Stimulated activated CD4-positive, alpha-beta T cell treated with anti-CD3 and anti-CD28 coated beads, Interleukin-1b, Interleukin-23, amount 100 ng/mL, for 48 hours (primary cell): ENCODE data around the gene ATP6V1A.

Source experiments
- DNase-seq: peaks from one replicate; pipeline ENCODE4 v3.0.0-alpha.2; 2020

ATP6V1A gene

DNA sequence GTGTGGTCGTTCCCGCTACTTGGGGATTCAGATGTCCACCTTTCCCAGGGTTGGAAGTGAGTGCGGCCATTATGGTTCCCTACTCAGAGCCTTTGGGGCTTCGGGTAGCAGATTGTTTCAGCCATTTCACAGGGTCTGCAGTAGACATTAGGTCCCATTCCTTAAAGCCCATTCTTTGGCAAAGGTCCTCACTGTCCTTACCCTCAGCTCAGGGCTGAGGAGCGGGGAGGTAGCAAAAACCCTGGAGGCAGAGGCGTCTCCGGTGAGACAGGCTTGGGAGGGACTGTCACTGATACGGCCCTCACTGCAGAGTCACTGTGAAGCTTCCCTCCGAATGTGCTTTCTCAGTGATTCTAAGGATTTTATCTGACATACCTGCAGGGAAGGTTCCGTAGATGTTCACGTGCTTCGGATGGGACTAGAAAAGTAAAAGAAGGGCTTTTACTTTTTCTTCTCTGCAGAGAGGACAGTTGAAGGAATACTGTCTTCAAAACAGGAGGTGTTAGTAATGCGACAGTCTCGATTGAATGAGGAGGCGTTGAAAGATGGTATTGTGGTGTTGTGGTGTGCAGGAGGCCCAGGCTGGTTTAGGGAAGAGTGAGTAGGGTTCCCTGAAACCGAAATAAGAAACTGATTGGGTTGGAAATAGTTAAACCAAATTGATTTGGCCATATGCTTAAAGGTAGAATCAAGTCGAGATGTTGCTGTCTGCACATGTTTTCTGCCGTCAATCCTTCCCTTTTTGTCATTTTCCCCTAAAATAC is 630 bp downstream of the ATP6V1A start:
- peak; percentile 58 for DNase-seq

DNA sequence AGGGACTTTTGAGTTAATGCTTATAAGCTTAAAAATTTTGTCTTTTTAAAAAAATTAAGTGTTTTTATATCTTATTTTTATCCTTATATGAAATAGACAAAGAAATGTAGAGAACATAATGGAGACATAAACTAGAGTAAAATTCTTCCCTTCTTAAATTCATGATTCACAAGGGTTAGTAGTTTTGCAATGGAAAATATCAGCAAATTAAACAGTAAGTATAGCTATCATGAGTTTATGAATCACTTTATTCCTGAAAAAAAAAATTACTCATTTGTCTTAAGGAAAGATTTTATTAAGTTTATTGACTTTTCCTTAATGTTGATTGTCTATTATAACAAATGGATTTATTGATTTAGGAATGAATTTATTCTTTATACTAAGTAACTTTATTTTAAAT is 4.3 kb downstream of the ATP6V1A start:
- no peak for DNase-seq

DNA sequence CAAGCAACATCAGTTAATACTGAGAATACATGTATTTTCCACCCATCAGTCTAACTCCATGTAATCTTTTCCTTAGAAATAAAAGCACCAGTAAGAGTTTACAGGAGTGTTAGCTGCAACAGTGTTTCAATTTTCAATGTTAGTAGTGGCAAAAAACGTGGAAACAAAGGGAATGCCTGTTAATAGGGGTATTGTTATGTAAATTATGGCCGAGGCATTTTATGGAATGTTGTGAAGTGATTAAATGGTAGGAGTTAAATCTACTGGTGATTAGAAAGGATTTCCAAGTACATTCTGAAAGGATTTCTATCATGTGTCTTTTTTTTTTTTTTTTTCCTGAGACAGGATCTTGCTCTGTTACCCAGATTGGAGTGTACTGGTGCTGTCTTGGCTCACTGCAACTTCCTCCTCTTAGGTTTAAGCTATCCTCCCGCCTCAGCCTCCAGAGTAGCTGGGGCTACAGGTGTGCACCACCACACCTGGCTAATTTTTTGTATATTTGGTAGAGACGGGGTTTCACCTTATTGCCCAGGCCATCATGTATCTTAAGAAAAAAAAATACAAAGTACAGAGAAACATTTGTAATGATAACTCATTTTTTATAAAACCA is 6.6 kb downstream of the ATP6V1A start:
- no peak for DNase-seq

DNA sequence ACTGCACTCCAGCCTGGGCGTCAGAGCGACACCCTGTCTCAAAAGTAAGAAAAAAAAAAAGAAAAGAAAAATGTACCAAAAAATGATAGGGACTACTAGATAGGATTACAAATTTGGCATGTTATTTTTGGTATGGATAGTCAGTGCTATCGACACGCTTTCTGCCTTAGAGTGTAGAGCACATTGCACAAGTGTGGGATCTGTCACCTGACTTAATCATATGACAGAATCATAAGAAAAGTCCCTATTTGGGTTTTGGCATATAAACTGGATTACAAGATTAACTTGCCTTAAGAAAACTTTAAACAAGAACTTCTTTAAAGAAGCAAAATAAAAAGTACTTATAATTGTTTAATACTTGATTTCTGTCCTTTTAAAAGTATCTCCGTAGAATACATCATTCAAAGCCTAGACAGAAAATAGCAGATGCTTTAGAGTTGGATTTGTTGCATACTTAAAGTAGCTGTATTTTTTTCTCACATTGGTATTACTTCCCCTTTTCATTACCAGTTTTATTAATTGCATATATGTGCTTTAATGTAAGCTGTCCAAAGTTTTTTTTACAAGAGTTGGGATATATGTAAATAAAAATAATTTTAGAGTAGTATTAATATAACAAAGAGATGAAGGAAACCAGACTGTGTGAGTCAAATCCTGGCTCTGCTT is 7.8 kb downstream of the ATP6V1A start:
- no peak for DNase-seq

DNA sequence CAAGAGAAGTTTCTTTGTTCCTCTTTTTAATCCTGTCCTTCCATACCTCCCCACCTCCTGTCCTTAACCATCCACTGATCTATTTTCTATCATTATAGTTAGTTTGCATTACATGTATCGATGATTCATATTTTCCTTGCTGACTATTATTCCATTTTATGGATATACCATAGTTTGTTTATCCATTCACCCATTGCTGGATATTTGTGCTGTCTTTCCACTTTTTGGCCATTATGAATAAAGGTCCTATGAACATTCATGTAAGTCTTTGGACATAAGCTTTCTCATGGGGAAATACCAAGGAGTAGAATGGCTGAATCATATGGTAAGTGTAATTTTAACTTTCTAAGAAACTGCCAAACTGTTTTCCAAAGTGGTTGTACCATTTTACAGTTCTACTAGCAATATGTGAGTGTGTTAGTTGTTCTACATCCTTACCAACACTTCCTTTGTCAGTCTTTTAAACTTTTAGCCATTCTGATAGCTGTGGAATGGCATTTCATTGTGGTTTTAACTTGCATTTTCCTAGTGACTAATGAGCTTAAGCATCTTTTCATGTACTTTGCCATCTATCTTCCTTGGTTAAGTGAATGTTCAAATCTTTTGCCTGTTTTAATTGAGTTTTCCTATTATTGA is 11.7 kb downstream of the ATP6V1A start:
- DNase-seq = no peak

DNA sequence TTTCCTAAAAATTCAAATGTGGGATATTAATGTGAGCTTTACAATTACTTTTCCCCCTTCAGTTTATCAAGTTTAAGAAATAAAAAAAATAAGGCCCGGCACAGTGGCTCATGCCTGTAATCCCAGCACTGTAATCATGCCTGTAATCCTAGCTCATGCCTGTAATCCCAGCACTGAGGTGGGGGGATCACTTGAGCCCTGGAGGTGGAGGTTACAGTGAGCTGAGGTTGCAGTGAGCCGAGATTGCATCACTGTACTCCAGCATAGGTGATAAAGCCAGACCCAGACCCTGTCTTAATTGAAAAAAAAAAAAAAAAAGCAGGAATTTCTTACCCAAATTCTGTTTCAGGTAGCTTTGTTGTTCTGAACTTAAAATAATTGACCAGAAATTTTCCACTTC is 17.9 kb downstream of the ATP6V1A start:
- DNase-seq = no peak

DNA sequence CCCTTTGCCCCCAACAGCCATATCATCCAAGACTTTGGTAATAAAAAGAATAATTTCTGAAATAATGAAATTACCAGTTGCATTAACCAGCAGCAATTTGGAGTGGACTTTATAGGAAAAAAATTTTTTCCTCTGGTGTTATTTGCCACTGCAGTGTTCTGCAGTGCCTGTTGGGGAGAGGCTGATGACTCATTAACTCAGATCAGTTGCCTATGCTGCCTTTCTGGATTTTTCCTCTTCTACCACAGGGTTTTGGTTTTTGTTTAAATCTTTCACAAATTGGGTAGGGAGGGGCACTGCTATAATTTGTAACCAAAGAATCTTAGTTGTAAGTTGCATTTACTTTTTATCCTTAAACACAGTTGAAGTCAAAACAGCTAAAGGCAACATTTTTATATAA is 22.7 kb downstream of the ATP6V1A start:
- no peak for DNase-seq

DNA sequence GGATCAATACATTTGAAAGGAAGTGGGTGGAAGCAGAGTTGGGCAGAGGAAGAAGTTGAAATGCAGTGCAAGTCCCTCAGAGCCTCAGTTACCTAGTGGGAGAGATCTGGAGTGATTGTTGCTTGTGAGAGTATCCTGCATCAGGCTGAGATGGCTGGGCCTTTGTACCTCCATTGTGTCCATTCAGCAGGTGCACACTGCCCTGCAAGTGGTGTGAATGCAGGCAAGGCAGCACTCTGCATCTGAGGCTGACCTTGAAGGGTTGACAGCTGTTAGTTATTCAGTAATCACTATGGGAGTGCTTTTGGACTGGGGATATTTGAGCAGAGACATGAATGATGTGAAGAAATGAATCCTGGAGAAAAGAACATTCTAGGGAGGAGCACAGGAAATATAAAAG is 25.2 kb downstream of the ATP6V1A start:
- DNase-seq = no peak

DNA sequence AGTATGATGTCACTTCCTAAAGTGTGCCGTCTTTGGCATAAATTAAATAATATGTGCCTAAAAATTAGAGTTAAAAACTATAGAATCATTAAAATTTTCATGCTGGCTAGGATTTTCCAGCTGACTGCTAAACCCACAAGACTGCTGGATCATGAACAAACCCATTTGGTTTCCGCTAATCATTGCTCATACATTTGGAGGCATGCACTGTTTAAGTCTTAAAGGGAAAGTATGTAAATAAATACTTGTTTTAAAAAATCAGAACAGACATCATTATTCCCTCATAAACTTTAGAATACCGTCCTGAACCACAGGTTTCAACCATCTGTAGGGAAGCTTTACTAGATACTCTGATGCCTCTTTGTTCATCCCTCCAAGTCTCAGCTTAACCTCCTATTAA is 26.5 kb downstream of the ATP6V1A start:
- no peak for DNase-seq

DNA sequence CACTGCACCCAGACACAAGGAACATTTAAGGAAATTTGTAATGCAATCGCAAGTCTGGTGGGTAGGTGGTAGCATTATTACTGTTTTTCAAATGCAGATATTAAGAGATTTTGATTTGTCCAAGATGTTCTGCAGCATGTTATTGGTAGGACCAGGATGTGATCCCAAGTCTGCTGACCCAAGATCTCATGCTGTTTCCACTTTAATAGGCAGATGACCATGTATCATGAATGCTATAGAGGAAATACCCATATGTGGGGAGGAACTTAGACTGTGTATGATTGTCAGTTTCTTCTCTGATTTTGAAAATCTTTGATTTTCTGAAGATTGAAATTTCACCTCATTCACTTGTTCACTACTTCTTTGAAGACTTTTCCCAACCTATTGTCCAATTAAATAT is 28.7 kb downstream of the ATP6V1A start:
- no peak for DNase-seq

DNA sequence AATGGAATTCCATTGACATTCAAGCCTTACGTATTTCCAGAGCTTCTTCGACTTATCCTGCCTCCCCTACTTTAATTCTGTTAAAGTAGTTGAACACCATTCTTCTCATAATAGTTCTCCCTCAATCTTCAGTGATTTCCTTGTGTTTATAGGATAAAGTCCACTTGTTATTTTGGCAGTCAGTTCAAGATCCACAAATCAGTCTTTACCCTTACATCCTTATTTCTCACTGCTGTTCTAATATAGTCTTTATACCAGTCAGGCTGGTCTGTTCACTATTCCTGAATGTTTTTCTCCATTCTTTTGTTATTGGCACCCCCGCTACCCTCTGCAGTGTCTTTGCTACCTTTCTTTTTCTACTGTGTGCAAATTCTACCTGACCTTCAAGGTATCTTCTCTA is 29.7 kb downstream of the ATP6V1A start:
- DNase-seq = no peak

DNA sequence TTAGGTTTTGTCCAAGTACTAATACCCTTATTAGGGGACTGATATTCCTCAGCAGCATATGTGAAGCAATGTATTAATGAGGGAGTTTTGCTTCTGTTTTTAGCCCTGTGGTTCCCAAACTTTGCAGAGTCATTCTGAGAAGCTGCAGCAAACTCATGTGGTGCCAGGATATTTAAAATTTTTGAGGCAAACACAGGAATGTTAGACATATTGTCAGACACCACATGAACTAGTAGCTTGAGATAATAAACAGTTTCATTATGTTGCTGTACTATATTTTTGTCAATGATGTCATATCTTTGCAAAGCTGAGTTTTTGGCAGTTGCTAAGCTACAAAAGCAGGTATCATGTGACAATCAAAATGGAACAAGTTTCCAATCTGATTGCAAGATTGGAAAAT is 36.6 kb downstream of the ATP6V1A start:
- no peak for DNase-seq

DNA sequence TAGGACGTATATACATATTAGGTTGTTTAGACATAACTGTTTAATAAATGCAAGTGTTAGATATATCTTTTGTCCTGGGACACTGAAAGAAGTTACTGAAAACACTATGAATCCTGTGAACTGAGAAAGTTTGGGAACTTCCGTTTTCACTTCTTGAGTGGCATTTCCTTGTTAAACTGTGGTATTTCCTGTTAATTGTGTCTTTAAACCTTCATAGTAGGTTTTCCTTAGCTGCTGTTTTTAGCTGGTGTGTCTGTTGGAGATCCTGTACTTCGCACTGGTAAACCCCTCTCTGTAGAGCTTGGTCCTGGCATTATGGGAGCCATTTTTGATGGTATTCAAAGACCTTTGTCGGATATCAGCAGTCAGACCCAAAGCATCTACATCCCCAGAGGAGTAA is 37.1 kb downstream of the ATP6V1A start:
- no peak for DNase-seq

DNA sequence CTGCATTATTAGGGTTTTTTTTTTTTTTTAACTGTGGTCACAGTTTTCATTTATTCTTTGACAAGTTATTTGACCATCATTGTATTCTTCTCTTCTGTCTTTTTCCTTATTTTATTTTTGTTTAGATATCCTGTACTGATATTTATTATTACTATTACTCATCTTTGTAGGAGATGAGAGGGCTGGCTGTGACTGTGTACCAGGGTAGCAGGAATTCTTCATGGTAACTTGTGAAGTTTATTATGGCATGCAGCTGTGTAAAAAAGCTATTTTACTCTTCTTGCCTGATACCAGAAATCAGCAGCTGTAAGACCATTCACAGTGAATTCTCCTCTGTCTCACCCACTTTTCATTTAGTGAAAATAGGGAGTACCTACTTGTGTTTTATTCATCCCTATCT is 44.5 kb downstream of the ATP6V1A start:
- no peak for DNase-seq

DNA sequence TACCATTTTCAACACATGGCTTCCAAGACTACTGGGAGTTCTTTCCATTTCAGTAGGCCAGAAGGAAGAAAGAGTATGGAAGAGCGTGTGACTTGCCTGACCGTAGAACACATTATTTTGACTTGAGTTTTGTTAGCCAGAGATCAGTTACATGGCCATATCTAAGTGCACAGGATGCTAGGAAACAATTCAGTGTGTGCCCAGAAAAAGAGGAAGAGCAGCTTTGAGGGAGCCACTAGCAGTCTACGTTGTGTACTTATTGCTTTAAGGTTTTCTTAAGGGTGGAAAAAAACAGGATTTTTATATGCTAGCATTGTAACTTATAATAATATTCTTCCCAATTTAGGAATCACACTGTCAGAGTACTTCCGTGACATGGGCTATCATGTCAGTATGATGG is 47.7 kb downstream of the ATP6V1A start:
- DNase-seq = no peak

DNA sequence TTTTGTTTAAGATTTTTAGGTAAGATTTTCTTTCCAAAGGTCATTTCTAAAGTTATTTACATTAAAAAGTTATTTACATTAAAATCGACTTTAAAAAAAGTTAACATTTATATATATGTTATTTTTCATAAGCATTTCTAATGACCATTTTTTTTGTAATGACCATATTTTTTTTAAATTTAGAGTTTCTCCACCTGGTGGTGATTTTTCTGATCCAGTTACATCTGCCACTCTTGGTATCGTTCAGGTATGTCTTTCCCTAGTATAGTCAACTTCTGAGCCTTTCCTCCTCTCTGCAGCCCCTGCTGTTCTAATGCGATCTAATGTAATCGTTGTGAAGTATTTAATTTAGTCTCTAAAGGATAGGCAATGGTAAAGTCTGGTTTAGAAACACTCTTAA is 48.9 kb downstream of the ATP6V1A start:
- no peak for DNase-seq

DNA sequence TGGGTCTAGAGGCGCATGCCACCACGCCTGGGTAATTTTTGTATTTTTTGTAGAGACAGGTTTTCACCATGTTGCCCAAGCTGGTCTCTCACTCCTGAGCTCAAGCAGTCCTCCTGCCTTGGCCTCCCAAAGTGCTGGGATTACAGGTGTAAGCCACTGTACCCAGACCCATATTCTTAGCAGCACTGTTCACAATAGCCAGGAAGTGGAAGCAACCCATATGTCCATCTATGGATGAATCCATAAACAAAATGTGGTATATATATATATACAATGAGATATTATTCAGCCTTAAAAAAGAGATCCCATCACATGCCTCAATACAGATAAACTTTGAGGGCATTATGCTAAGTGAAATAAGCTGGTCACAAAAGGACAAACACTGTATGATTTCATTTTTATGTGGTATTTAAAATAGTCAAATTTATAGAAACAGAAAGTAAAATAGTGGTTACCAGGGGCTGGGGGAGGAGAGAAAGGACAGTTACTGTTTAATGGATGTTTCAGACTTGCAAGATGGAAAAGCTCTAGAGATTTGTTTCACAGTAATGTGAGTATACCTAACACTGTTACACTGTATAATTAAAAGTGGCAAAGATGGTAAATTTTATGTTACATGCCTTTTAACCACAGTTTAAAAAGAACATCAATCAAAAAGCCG is 56.1 kb downstream of the ATP6V1A start:
- no peak for DNase-seq

DNA sequence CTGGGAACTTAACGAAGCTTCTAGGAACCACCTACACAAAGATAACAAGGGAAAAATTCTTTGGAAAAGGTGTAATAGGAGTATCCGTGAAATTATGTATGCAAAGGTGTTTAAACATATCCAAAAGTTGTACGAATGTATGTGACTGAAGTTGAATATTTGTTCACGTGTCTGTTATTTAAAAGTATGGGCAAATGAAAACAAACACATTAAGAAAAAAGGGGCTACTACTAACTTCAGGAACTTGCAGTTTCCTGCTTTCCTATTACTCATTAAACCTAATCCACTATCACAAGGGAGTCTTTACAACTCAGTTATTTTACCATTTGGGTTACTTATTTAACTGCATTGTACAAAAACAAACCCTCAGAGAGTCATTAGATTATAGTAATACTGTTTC is 57.8 kb downstream of the ATP6V1A start:
- no peak for DNase-seq

DNA sequence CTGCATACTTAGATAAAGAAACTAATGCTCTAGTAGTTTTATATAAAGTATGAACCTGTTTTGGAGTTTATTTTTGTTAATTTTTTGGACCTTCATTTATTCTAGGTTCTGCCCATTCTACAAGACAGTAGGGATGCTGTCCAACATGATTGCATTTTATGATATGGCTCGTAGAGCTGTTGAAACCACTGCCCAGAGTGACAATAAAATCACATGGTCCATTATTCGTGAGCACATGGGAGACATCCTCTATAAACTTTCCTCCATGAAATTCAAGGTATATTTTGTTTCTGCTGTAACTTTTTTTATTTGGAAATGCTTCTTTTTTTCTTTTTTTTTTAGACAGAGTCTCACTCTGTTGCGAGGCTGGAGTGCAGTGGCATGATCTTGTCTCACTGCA is 58.4 kb downstream of the ATP6V1A start:
- DNase-seq = no peak

DNA sequence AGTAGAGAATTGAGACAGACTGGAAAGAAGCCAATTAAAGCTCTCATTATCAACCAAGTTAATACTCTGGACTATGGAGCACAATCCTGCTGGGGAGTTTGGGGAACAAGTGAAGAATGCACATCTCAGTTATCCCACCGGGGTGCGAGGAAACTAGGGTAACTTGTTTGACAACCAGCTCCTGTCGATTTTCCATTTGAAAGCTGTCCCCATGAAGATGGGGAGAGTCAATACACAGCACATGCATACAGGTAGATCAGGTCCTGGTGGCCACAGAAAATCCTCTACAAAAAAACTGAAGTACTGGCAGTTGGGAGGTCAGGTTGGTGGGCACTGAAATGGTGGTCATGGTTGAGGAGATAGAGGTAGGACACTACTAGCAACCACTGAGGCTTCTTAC is 66.0 kb downstream of the ATP6V1A start:
- no peak for DNase-seq

DNA sequence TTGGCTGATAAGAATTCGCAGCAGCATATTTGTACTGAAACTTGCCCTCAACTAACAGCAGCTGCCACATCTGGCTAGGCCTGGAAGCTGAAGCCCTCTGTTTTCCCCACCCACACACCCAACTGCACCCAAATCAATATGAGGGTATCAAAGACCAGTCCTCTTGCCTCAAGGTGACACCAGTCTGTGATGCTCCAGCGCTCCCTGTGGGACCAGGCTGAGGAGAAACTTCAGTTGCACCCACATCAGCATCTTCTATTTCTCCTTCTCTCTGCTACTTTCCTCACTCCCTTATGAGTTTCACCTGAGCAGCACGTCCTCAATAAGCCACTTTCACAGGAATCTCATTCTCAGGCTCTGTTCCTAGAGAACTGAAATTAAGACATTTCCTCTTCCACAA is 73.0 kb downstream of the ATP6V1A start:
- no peak for DNase-seq

DNA sequence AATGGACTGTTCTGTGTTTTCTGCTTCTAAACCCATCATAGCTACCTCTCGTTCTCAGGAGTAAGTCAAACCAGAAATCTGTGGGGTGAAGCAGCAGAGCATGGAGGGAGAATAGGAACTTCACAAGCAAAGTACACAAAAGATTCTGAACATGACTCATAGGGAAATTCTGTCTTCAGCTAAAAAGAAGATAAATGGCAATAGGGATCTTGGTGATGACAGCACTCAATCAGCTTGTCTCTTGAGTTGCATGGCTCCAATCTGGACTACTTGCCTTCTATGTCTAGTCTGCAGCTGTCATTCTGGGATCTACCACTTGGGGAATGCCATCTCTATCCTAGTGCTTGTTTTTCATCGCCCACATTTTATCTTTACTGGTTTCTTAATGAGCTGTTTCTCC is 78.3 kb downstream of the ATP6V1A start:
- no peak for DNase-seq

DNA sequence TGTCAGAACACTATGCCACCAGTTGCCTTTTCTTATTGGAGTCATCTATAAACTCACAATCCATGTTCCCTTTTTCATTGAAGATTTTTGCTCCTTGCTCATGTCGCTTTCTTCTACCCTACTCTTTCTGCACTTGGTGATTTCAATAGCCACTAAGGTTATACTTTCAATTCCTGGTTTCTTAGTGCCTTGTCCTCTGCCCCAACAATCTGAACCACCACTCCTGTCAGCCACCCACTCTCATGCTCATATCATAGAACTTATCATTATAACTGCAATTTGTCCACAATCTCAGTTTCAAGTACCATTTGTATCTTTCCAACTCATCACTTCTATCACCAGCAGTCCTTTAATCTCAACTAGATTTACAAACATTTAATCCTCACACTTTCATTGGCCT is 81.8 kb downstream of the ATP6V1A start:
- DNase-seq = no peak
